HepG2 (cell line): ENCODE results near the gene SELENOT. TPM values are rescaled to one million over a fixed set of nuclear protein-coding genes. Genes with fewer than 3 reads are reported as not detected.

Experiments used
- AKAP8 ChIP-seq: sonication (generic); formaldehyde crosslinking; IDR thresholded peaks from 2 replicates; pipeline ENCODE4 v1.5.1; 2020; ENCODE audit warnings: mild to moderate bottlenecking, missing genetic modification reagents
- CEBPB ChIP-seq: IDR thresholded peaks from 2 replicates; pipeline ENCODE4 v1.6.1; 2011; ENCODE audit warnings: low read depth, low read length, improper control_type of control experiment, borderline replicate concordance
- JUNB ChIP-seq: sonication (generic); formaldehyde crosslinking; IDR thresholded peaks from 2 replicates; pipeline ENCODE4 v1.8.0; 2022; ENCODE audit warnings: missing genetic modification reagents, mild to moderate bottlenecking, borderline replicate concordance
- KAT7 ChIP-seq: IDR thresholded peaks from 2 replicates; pipeline ENCODE4 v1.6.1; 2018; ENCODE audit warnings: borderline replicate concordance, missing compliant biosample characterization
- KDM5A ChIP-seq: fragments of 200-600 bp; sonication (generic); IDR thresholded peaks from 2 replicates; pipeline ENCODE4 v1.7.0; 2018; ENCODE audit warnings: antibody characterized with exemption, mild to moderate bottlenecking, low read length, borderline replicate concordance
- KIAA2018 ChIP-seq: sonication (generic); formaldehyde crosslinking; IDR thresholded peaks from 2 replicates; pipeline ENCODE4 v1.5.0; 2020; ENCODE audit warnings: mild to moderate bottlenecking, missing genetic modification reagents, borderline replicate concordance
- PPARG ChIP-seq: conservative IDR thresholded peaks from 2 replicates; pipeline ENCODE4 v1.6.1; 2016; ENCODE audit warnings: missing biosample characterization, missing genetic modification reagents
- PRMT3 ChIP-seq: sonication (generic); formaldehyde crosslinking; IDR thresholded peaks from 2 replicates; pipeline ENCODE4 v1.8.1; 2022; ENCODE audit warnings: low read depth, mild to moderate bottlenecking, moderate library complexity, missing genetic modification reagents, borderline replicate concordance
- SAFB2 ChIP-seq: sonication (generic); formaldehyde crosslinking; IDR thresholded peaks from 2 replicates; pipeline ENCODE4 v1.5.1; 2020; ENCODE audit warnings: missing genetic modification reagents, low read depth, mild to moderate bottlenecking, borderline replicate concordance
- SNAPC2 ChIP-seq: sonication (generic); formaldehyde crosslinking; IDR thresholded peaks from 2 replicates; pipeline ENCODE4 v1.8.1; 2022; ENCODE audit warnings: mild to moderate bottlenecking, missing genetic modification reagents
- TARDBP ChIP-seq: sonication (generic); formaldehyde crosslinking; IDR thresholded peaks from 2 replicates; pipeline ENCODE4 v1.8.0; 2022; ENCODE audit warnings: mild to moderate bottlenecking, missing genetic modification reagents
- ZBED4 ChIP-seq: sonication (generic); formaldehyde crosslinking; IDR thresholded peaks from 2 replicates; pipeline ENCODE4 v1.4.0; 2020; ENCODE audit warnings: missing genetic modification reagents, borderline replicate concordance
- ZFP36L1 ChIP-seq: sonication (generic); formaldehyde crosslinking; IDR thresholded peaks from 2 replicates; pipeline ENCODE4 v1.8.0; 2022; ENCODE audit warnings: mild to moderate bottlenecking, missing genetic modification reagents, moderate library complexity
- ZNF597 ChIP-seq: sonication (generic); formaldehyde crosslinking; IDR thresholded peaks from 2 replicates; pipeline ENCODE4 v1.5.0; 2020; ENCODE audit warnings: missing genetic modification reagents
- ZNF879 ChIP-seq: sonication (generic); formaldehyde crosslinking; IDR thresholded peaks from 2 replicates; pipeline ENCODE4 v1.8.1; 2023; ENCODE audit warnings: missing genetic modification reagents
- polyA plus RNA-seq, 8 experiments: library from polyadenylated mRNA; depleted of rRNA in 3 of 8; stranded (reverse) in 7 of 8; unstranded in 1 of 8; fragments of >200 nt; fragmentation: Illumina TruSeq in 4 of 8; extraction: Trizol in 4 of 8; gene quantifications; 2 replicates each; pipeline versions ENCODE4 v1.2.1 to v1.2.3, GENCODE V29; 2011 to 2016; ENCODE audit warnings: low read depth in 4 of 8, missing spikeins in 1 of 8, mixed read lengths in 1 of 8; ENCODE audit not compliant: insufficient read depth in 1 of 8
- total RNA-seq, 5 experiments: library from RNA; depleted of rRNA; stranded (reverse); fragments of >200 nt; fragmentation: Illumina TruSeq; extraction: Trizol; gene quantifications; 2 replicates each; pipeline ENCODE4 v1.2.3, GENCODE V29; 2016; ENCODE audit warnings: low read depth in 1 of 5

SELENOT gene
- total and polyA plus RNA-seq, 2 of the 13 experiments (the other 11 are each of a cell fraction or from before 2014, with no cell fraction given) = 122 to 273 TPM

- TF ChIP-seq ZBED4 (CRISPR knock-in tag) (0 out of 2 replicates have a peak, but pooled peaks have one; percentile 49), JUNB (0 out of 2 replicates have a peak, but pooled peaks have one; percentile 6), CEBPB (no peak), KDM5A (0 out of 2 replicates have a peak, but pooled peaks have one; percentile 18), ZNF597 (no peak), SNAPC2 (CRISPR knock-in tag) (0 out of 2 replicates have a peak, but pooled peaks have one; percentile 36), ZNF879 (no peak), PPARG (0 out of 2 replicates have a peak, but pooled peaks have one; percentile 7), PRMT3 (CRISPR knock-in tag) (peak; percentile 29; the same call in 1 of the 2 replicates), SAFB2 (CRISPR knock-in tag) (no peak; the same call in 1 of the 2 replicates), TARDBP (peak; percentile 15), ZFP36L1 (CRISPR knock-in tag) (0 out of 2 replicates have a peak, but pooled peaks have one; percentile 6), KAT7 (CRISPR knock-in tag) (peak; percentile 3; the same call in 1 of the 2 replicates), AKAP8 (CRISPR knock-in tag) (peak; percentile 51; the same call in 1 of the 2 replicates), KIAA2018 (0 out of 2 replicates have a peak, but pooled peaks have one; percentile 2)
Measured at GRCh38 chr3:150602426-150603152, 532 bp upstream of the SELENOT start (continued).
